ENCODE measurements around the gene SYNDIG1. TPM values are rescaled to one million over a fixed set of nuclear protein-coding genes. Genes with fewer than 3 reads are reported as not detected.

The SYNDIG1 gene
- total and polyA plus RNA-seq, 2 of the 4 experiments (the other 2 are of a cell fraction), result not detected

DNA sequence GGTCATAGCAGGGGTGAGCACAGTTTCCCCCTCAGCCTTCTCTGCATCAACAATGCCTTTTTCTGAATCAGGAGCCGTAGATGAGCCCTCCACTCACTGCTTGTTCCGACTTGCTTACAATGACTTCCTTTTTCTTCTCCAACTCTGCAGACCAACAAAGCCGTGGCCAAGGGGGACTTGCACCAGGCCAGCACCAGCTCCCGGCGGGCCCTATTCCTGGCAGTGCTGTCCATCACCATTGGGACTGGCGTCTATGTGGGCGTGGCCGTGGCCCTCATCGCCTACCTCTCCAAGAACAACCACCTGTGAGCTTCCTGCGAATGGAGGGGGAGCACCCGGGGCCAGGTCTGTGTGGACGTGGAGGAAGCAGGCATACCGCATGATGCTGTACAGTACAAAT lies 195.8 kb downstream of the SYNDIG1 start:
- CTCF ChIA-PET, result no interaction called here
- H2AK5ac ChIP-seq (ENCODE audit: low read depth, low read length), result no peak overlapping the region
- no peak overlapping the region for H3K9ac ChIP-seq (ENCODE audit: low read depth, low read length)
- no peaks in the 10 kb centered on the region for H4K20me1 ChIP-seq (ENCODE audit: insufficient read depth, low read length)
- in situ Hi-C loops (cut with MboI; ENCODE audit: low sequenced_read_pairs) (no loop called here), dilution Hi-C loops (cut with HindIII; ENCODE audit: low sequenced_read_pairs, unreplicated experiment) (no loop called here), intact Hi-C loops (cut with micrococcal nuclease) (no loop called here)
- H3K27me3 ChIP-seq (ENCODE audit: control insufficient read depth, insufficient read depth, low read length), result peaks cover 22% of the 10 kb centered on the region
- no peak overlapping the region for H4K91ac ChIP-seq (ENCODE audit: insufficient read depth, low read depth, low read length)
- H3K23ac ChIP-seq (ENCODE audit: low read depth, low read length), result no peak overlapping the region
- no peak overlapping the region for H3K4me2 ChIP-seq (ENCODE audit: low read depth, low read length)
- no peak overlapping the region for H4K5ac ChIP-seq (ENCODE audit: low read depth, low read length)
- no peaks in the 10 kb centered on the region for H3K9me3 ChIP-seq (ENCODE audit: control insufficient read depth, insufficient read depth, low read length)
- TF ChIP-seq NFE2L2 (IDR thresholded peaks at IDR 0.05; ENCODE audit: low read depth, low read length), result no peak
- H3K4me1 ChIP-seq (ENCODE audit: control insufficient read depth, insufficient read depth, low read length), result peaks cover 5% of the 10 kb centered on the region; the same call in 1 of the 2 replicates
- H4K8ac ChIP-seq (ENCODE audit: low read depth in 2 of 2, low read length in 2 of 2), result no peak overlapping the region
- no peak overlapping the region for H2AFZ ChIP-seq (replicated peaks; ENCODE audit: low read length, poor library complexity)
- no TSS peak for BruUV-seq (replicated peaks)
- no peak overlapping the region for H3K14ac ChIP-seq (replicated peaks; ENCODE audit: low read depth, low read length)
- no peak overlapping the region for H3K4me3 ChIP-seq (ENCODE audit: insufficient read depth, low read depth, low read length)
- no peak overlapping the region for H3K56ac ChIP-seq (ENCODE audit: extremely low read depth, insufficient read depth, low read length)
- H3K79me1 ChIP-seq (ENCODE audit: low read depth in 1 of 2, low read length in 2 of 2), result no peaks in the 10 kb centered on the region
- H3K36me3 ChIP-seq (ENCODE audit: control insufficient read depth, insufficient read depth, low read length), result no peaks in the 10 kb centered on the region
- H3K18ac ChIP-seq (ENCODE audit: low read depth, low read length), result no peak overlapping the region
- H2AK9ac ChIP-seq (replicated peaks; ENCODE audit: low read depth, low read length, poor library complexity), result no peak overlapping the region
- POLR2A ChIA-PET (ENCODE audit: unreplicated experiment), result no interaction called here
- DNase-seq (no peak), ATAC-seq (ENCODE audit: low read depth) (no peak)
- H2BK120ac ChIP-seq (ENCODE audit: low read depth, low read length), result no peak overlapping the region
- no peak overlapping the region for H3K4ac ChIP-seq (ENCODE audit: low read depth, low read length)
- whole genome bisulfite sequencing, 2 experiments (ENCODE audit: extremely low coverage in 2 of 2, insufficient read length in 1 of 2), result 88% methylated on average over 6 of the region's 13 CpGs; no CpG with 5 or more reads in 1 of the 2 experiments
- H3K27ac ChIP-seq (ENCODE audit: insufficient read depth, low read length), result no peak overlapping the region
- no peak overlapping the region for H2BK20ac ChIP-seq (ENCODE audit: low read depth, low read length)
- no peaks in the 10 kb centered on the region for H3K9me1 ChIP-seq (ENCODE audit: insufficient read depth, low read length)
- H2BK5ac ChIP-seq (ENCODE audit: low read depth, low read length, poor library complexity, severe bottlenecking), result no peak overlapping the region
- H2BK15ac ChIP-seq (ENCODE audit: low read depth, low read length), result no peak overlapping the region

Measured in IMR-90 (cell line).